Activated T-helper 17 cell treated with anti-CD3 and anti-CD28 coated beads, Interleukin-2, amount 50 U/mL, for 72 hours (primary cell): Measurements from ENCODE around the gene CPNE6. TPM values are rescaled to one million over a fixed set of nuclear protein-coding genes. Genes with fewer than 3 reads are reported as not detected.
A peak's percentile ranks its signal among the peaks of the same experiment; 100 is the strongest.
"Not testable (repeated sequence)": the region's sequence is repeated elsewhere in the genome, so short reads cannot be mapped to it uniquely, and the experiment has no call there.

ENCODE experiments used
- ATAC-seq: fragments of 150-1000 bp; cut with Tn5 transposase; replicated peaks from 2 replicates; pipeline ENCODE4 v1.10.0; 2021; ENCODE audit warnings: mild to moderate bottlenecking, moderate library complexity
- H3K27ac Mint-ChIP-seq: one replicate; pipeline ENCODE4 v1.8.0; 2022; ENCODE audit warnings: mixed read lengths
- H3K27me3 Mint-ChIP-seq: one replicate; pipeline ENCODE4 v1.8.0; 2022; ENCODE audit warnings: mixed read lengths
- H3K36me3 Mint-ChIP-seq: one replicate; pipeline ENCODE4 v1.8.0; 2022; ENCODE audit warnings: low read depth, mild to moderate bottlenecking, mixed read lengths
- H3K4me1 Mint-ChIP-seq: one replicate; pipeline ENCODE4 v1.8.0; 2022; ENCODE audit warnings: mixed read lengths
- H3K4me3 Mint-ChIP-seq: one replicate; pipeline ENCODE4 v1.8.0; 2022; ENCODE audit warnings: mild to moderate bottlenecking, mixed read lengths
- H3K9me3 Mint-ChIP-seq: one replicate; pipeline ENCODE4 v1.8.0; 2022; ENCODE audit warnings: mixed read lengths
- total RNA-seq, 2 donors: library from RNA; stranded (reverse); gene quantifications; one replicate each; pipeline ENCODE4 v1.2.3, GENCODE V29; 2022

CPNE6 gene
- not detected for total RNA-seq

- ATAC-seq, result peak; percentile 92
- peak within 1 kb of the TSS; percentile 47 for H3K27ac Mint-ChIP-seq
- H3K4me3 Mint-ChIP-seq, result peak within 1 kb of the TSS; percentile 7
- H3K27me3 Mint-ChIP-seq, result peaks cover 10% of the 10 kb centered on the region
- peaks cover 11% of the 10 kb centered on the region for H3K4me1 Mint-ChIP-seq
- no peaks in the 10 kb centered on the region for H3K36me3 Mint-ChIP-seq
- H3K9me3 Mint-ChIP-seq, result no peaks in the 10 kb centered on the region
Measured at GRCh38 chr14:24071144-24071697, at the start of gene CPNE6. CPNE6 (plus strand) TSS chr14:24071562; CDS start chr14:24072937, 1,375 bp downstream.

- H3K4me3 Mint-ChIP-seq, H3K36me3 Mint-ChIP-seq, H3K4me1 Mint-ChIP-seq, H3K27me3 Mint-ChIP-seq, ATAC-seq, H3K9me3 Mint-ChIP-seq, H3K27ac Mint-ChIP-seq: not testable (repeated sequence)
Measured at GRCh38 chr14:24024939-24025418, 46.4 kb upstream of the CPNE6 start.

- H3K36me3 Mint-ChIP-seq, H3K9me3 Mint-ChIP-seq, H3K27me3 Mint-ChIP-seq, ATAC-seq, H3K4me3 Mint-ChIP-seq, H3K4me1 Mint-ChIP-seq, H3K27ac Mint-ChIP-seq: not testable (repeated sequence)
Measured at GRCh38 chr14:24029687-24030086, 41.7 kb upstream of the CPNE6 start.

- H3K9me3 Mint-ChIP-seq, H3K36me3 Mint-ChIP-seq, H3K4me1 Mint-ChIP-seq: not testable (repeated sequence)
Measured at GRCh38 chr14:24031331-24031730, 40.0 kb upstream of the CPNE6 start.

GRCh38 chr14:24032727-24033418 lies 38.5 kb upstream of the CPNE6 start:
- no peaks in the 10 kb centered on the region for H3K27me3 Mint-ChIP-seq
- no peak overlapping the region for H3K27ac Mint-ChIP-seq
- peaks cover 6% of the 10 kb centered on the region for H3K4me1 Mint-ChIP-seq
- no peaks in the 10 kb centered on the region for H3K36me3 Mint-ChIP-seq
- ATAC-seq, result no peak
- H3K9me3 Mint-ChIP-seq, result no peaks in the 10 kb centered on the region
- no peak overlapping the region for H3K4me3 Mint-ChIP-seq

More at GRCh38 chr14:24031331-24031730, 40.0 kb upstream of the CPNE6 start:
- H3K27ac Mint-ChIP-seq, H3K27me3 Mint-ChIP-seq, H3K4me3 Mint-ChIP-seq, ATAC-seq: not testable (repeated sequence)

GRCh38 chr14:24035769-24036168 lies 35.6 kb upstream of the CPNE6 start:
- H3K4me1 Mint-ChIP-seq, H3K27me3 Mint-ChIP-seq, H3K36me3 Mint-ChIP-seq, H3K9me3 Mint-ChIP-seq: not testable (repeated sequence)
- peak overlapping the region; percentile 93 for H3K4me3 Mint-ChIP-seq
- peak; percentile 18 for ATAC-seq
- peak overlapping the region; percentile 93 for H3K27ac Mint-ChIP-seq

GRCh38 chr14:24036169-24036962 lies 35.0 kb upstream of the CPNE6 start:
- Mint-ChIP-seq H3K36me3 (no peaks in the 10 kb centered on the region), H3K4me3 (peak overlapping the region; percentile 93), H3K27ac (peak overlapping the region; percentile 93), H3K4me1 (peaks cover 6% of the 10 kb centered on the region), H3K9me3 (no peaks in the 10 kb centered on the region), H3K27me3 (no peaks in the 10 kb centered on the region)
- peak; percentile 89 for ATAC-seq

GRCh38 chr14:24036963-24037657 lies 34.3 kb upstream of the CPNE6 start:
- H3K4me1 Mint-ChIP-seq, H3K9me3 Mint-ChIP-seq, H3K36me3 Mint-ChIP-seq, H3K27me3 Mint-ChIP-seq: not testable (repeated sequence)
- Mint-ChIP-seq H3K27ac (peak overlapping the region; percentile 93), H3K4me3 (peak overlapping the region; percentile 93)
- peak; percentile 3 for ATAC-seq

GRCh38 chr14:24037658-24038037 lies 33.7 kb upstream of the CPNE6 start:
- Mint-ChIP-seq H3K4me1 (peaks cover 6% of the 10 kb centered on the region), H3K27ac (no peak overlapping the region), H3K36me3 (no peaks in the 10 kb centered on the region), H3K9me3 (no peaks in the 10 kb centered on the region), H3K27me3 (no peaks in the 10 kb centered on the region), H3K4me3 (no peak overlapping the region)
- no peak for ATAC-seq

- Mint-ChIP-seq H3K36me3 (no peaks in the 10 kb centered on the region), H3K27me3 (no peaks in the 10 kb centered on the region), H3K27ac (no peak overlapping the region), H3K4me1 (peaks cover 6% of the 10 kb centered on the region), H3K4me3 (no peak overlapping the region), H3K9me3 (no peaks in the 10 kb centered on the region)
- ATAC-seq, result no peak
Measured at GRCh38 chr14:24038686-24039085, 32.7 kb upstream of the CPNE6 start.

- H3K4me1 Mint-ChIP-seq, result peaks cover 6% of the 10 kb centered on the region
- H3K27ac Mint-ChIP-seq, result no peak overlapping the region
Measured at GRCh38 chr14:24040692-24041091, 30.7 kb upstream of the CPNE6 start.

GRCh38 chr14:24042746-24043145 lies 28.6 kb upstream of the CPNE6 start:
- no peak overlapping the region for H3K27ac Mint-ChIP-seq
- no peaks in the 10 kb centered on the region for H3K9me3 Mint-ChIP-seq
- H3K4me3 Mint-ChIP-seq, result no peak overlapping the region
- no peaks in the 10 kb centered on the region for H3K36me3 Mint-ChIP-seq
- no peak for ATAC-seq
- no peaks in the 10 kb centered on the region for H3K4me1 Mint-ChIP-seq
- peaks cover 3% of the 10 kb centered on the region for H3K27me3 Mint-ChIP-seq

More at GRCh38 chr14:24040692-24041091, 30.7 kb upstream of the CPNE6 start:
- Mint-ChIP-seq H3K4me3 (no peak overlapping the region), H3K9me3 (no peaks in the 10 kb centered on the region), H3K36me3 (no peaks in the 10 kb centered on the region), H3K27me3 (peaks cover 3% of the 10 kb centered on the region)
- no peak for ATAC-seq

GRCh38 chr14:24049002-24049401 lies 22.4 kb upstream of the CPNE6 start:
- not testable (repeated sequence) for H3K4me3 Mint-ChIP-seq, H3K9me3 Mint-ChIP-seq, H3K36me3 Mint-ChIP-seq, H3K27ac Mint-ChIP-seq, H3K27me3 Mint-ChIP-seq, ATAC-seq
- peaks cover 15% of the 10 kb centered on the region for H3K4me1 Mint-ChIP-seq

- peaks cover 15% of the 10 kb centered on the region for H3K4me1 Mint-ChIP-seq
- not testable (repeated sequence) for H3K36me3 Mint-ChIP-seq, H3K27ac Mint-ChIP-seq, H3K27me3 Mint-ChIP-seq, ATAC-seq, H3K9me3 Mint-ChIP-seq
- peak overlapping the region; percentile 79 for H3K4me3 Mint-ChIP-seq
Measured at GRCh38 chr14:24050753-24051152, 20.6 kb upstream of the CPNE6 start.
